Fibroblast of peridontal ligament (primary cell): ENCODE measurements around the gene ATR.
"Not testable (repeated sequence)": the region's sequence is repeated elsewhere in the genome, so short reads cannot be mapped to it uniquely, and the experiment has no call there.

Source experiments
- DNase-seq: peaks from one replicate; pipeline ENCODE4 v3.0.0-alpha.2; 2010; ENCODE audit errors: extremely low read depth

The ATR gene

GRCh38 chr3:142595141-142595540 is 16.6 kb upstream of the ATR start:
- DNase-seq, result no peak

GRCh38 chr3:142592268-142592667 is 13.7 kb upstream of the ATR start:
- not testable (repeated sequence) for DNase-seq

- DNase-seq, result peak; percentile 38
Measured at GRCh38 chr3:142588703-142589102, 10.2 kb upstream of the ATR start.

- peak; percentile 88 for DNase-seq
Measured at GRCh38 chr3:142586803-142587406, 8.4 kb upstream of the ATR start.

GRCh38 chr3:142581070-142581469 is 2.5 kb upstream of the ATR start:
- not testable (repeated sequence) for DNase-seq

GRCh38 chr3:142580061-142580423 is 1.5 kb upstream of the ATR start:
- DNase-seq, result no peak

- DNase-seq, result peak; percentile 43
Measured at GRCh38 chr3:142577696-142578328, 721 bp downstream of the ATR start.

GRCh38 chr3:142576792-142577191 is 1.7 kb downstream of the ATR start:
- no peak for DNase-seq

- DNase-seq, result no peak
Measured at GRCh38 chr3:142574665-142575064, 3.9 kb downstream of the ATR start.

GRCh38 chr3:142574223-142574622 is 4.3 kb downstream of the ATR start:
- DNase-seq, result not testable (repeated sequence)

GRCh38 chr3:142569422-142569821 is 9.1 kb downstream of the ATR start:
- not testable (repeated sequence) for DNase-seq

- DNase-seq, result no peak
Measured at GRCh38 chr3:142568393-142569017, 10.0 kb downstream of the ATR start.

- DNase-seq, result no peak
Measured at GRCh38 chr3:142566096-142566495, 12.4 kb downstream of the ATR start.

- DNase-seq, result no peak
Measured at GRCh38 chr3:142563496-142563997, 15.0 kb downstream of the ATR start.

GRCh38 chr3:142560118-142560517 is 18.4 kb downstream of the ATR start:
- no peak for DNase-seq

- DNase-seq, result no peak
Measured at GRCh38 chr3:142553741-142554140, 24.8 kb downstream of the ATR start.

GRCh38 chr3:142552579-142552978 is 26.0 kb downstream of the ATR start:
- DNase-seq, result not testable (repeated sequence)

GRCh38 chr3:142549986-142550385 is 28.5 kb downstream of the ATR start:
- no peak for DNase-seq

- no peak for DNase-seq
Measured at GRCh38 chr3:142543307-142543706, 35.2 kb downstream of the ATR start.

GRCh38 chr3:142542054-142542453 is 36.5 kb downstream of the ATR start:
- DNase-seq, result peak; percentile 1

GRCh38 chr3:142536519-142536918 is 42.0 kb downstream of the ATR start:
- DNase-seq, result no peak

- no peak for DNase-seq
Measured at GRCh38 chr3:142534543-142534942, 44.0 kb downstream of the ATR start.

- DNase-seq, result no peak
Measured at GRCh38 chr3:142530296-142530695, 48.2 kb downstream of the ATR start.
